GM12878 (cell line): ENCODE data around the gene VSTM2L. TPM values are rescaled to one million over a fixed set of nuclear protein-coding genes. Genes with fewer than 3 reads are reported as not detected.

Experiments used
- ATAC-seq: fragments of 200-7000 bp; cut with Tn5 transposase; 3 replicates; pipeline ENCODE4 v1.9.1; 2020; ENCODE audit warnings: mild to moderate bottlenecking, moderate library complexity
- BruUV-seq: library from RNA; stranded (reverse); fragments of 400-500 nt; replicated peaks from 2 replicates; lab custom pipeline; 2021; lab: Mats Ljungman, UMichigan
- CTCF ChIA-PET: fragments of 300-600 bp; sonication (Branson Sonifier 250); formaldehyde crosslinking; extraction: SDS; loops from one replicate; lab custom pipeline; 2021; ENCODE audit warnings: inconsistent platforms; lab: Yijun Ruan, JAX
- POLR2A ChIA-PET: fragments of 350-600 bp; formaldehyde crosslinking; extraction: SDS; loops from one replicate; lab custom pipeline; 2021; ENCODE audit warnings: inconsistent platforms; lab: Charles Lee
- RAD21 ChIA-PET: fragments of 300-600 bp; sonication (Branson Sonifier 250); formaldehyde crosslinking; loops from one replicate; lab custom pipeline; 2023; ENCODE audit warnings: antibody characterized with exemption; ENCODE audit not compliant: unreplicated experiment; lab: Charles Lee
- SMC1A ChIA-PET: fragments of 300-600 bp; sonication (Branson Sonifier 250); formaldehyde crosslinking; loops from one replicate; lab custom pipeline; 2023; ENCODE audit not compliant: unreplicated experiment, uncharacterized antibody; lab: Charles Lee
- DNase-seq: peaks from one replicate; pipeline ENCODE4 v3.0.0-alpha.2; 2011; ENCODE audit warnings: low read depth, low spot score
- FAIRE-seq: peaks from 3 replicates; lab custom pipeline; 2011; peaks lifted over from hg19 to GRCh38; lab: Jason Lieb, UNC
- H2AFZ ChIP-seq: 2 replicates; pipeline ENCODE4 v1.6.0; 2011; ENCODE audit warnings: low read depth, low read length, control low read depth; ENCODE audit not compliant: control insufficient read depth
- H3K27ac ChIP-seq: 2 replicates; pipeline ENCODE4 v1.5.1; 2011; ENCODE audit warnings: control low read depth; ENCODE audit not compliant: control insufficient read depth, insufficient read depth
- H3K27me3 ChIP-seq, 2 experiments: replicated peaks in 1 of 2; 2 replicates each; pipeline versions ENCODE4 v1.6.0 to v1.6.1; 2011; ENCODE audit warnings: low read length in 1 of 2; ENCODE audit not compliant: control insufficient read depth in 2 of 2, insufficient read depth in 2 of 2
- H3K36me3 ChIP-seq, 2 experiments: 2 replicates each; pipeline ENCODE4 v1.5.1; 2011; ENCODE audit warnings: low read length in 1 of 2; ENCODE audit not compliant: control insufficient read depth in 2 of 2, insufficient read depth in 2 of 2
- H3K4me1 ChIP-seq: 2 replicates; pipeline ENCODE4 v1.6.1; 2011; ENCODE audit warnings: mild to moderate bottlenecking, low read length, moderate library complexity, mixed read lengths; ENCODE audit not compliant: control insufficient read depth, insufficient read depth
- H3K4me2 ChIP-seq: 2 replicates; pipeline ENCODE4 v1.6.0; 2011; ENCODE audit warnings: control low read depth; ENCODE audit not compliant: control insufficient read depth, insufficient read depth
- H3K4me3 ChIP-seq: fragments of 200-600 bp; sonication (generic); 2 replicates; pipeline ENCODE4 v1.5.1; 2016
- H3K79me2 ChIP-seq: 2 replicates; pipeline ENCODE4 v1.6.0; 2011; ENCODE audit warnings: low read length; ENCODE audit not compliant: control insufficient read depth, insufficient read depth
- H3K9ac ChIP-seq: 2 replicates; pipeline ENCODE4 v1.8.0; 2011; ENCODE audit warnings: low read length, control low read depth, mixed read lengths; ENCODE audit not compliant: control insufficient read depth, insufficient read depth
- H3K9me3 ChIP-seq: replicated peaks from 3 replicates; pipeline ENCODE4 v1.5.1; 2011; ENCODE audit warnings: mild to moderate bottlenecking, low read length; ENCODE audit not compliant: control insufficient read depth, insufficient read depth
- H4K20me1 ChIP-seq: 2 replicates; pipeline ENCODE4 v1.6.0; 2011; ENCODE audit not compliant: control insufficient read depth, insufficient read depth
- ASH2L ChIP-seq: fragments of 300-600, 200-600 bp; sonication (generic); IDR thresholded peaks from 2 replicates; pipeline ENCODE4 v1.6.1; 2017; ENCODE audit warnings: low read depth, mild to moderate bottlenecking, borderline replicate concordance
- BCL3 ChIP-seq: IDR thresholded peaks from 2 replicates; pipeline ENCODE4 v1.6.1; 2011; ENCODE audit warnings: borderline replicate concordance, low read depth, mild to moderate bottlenecking, moderate library complexity, low read length; ENCODE audit not compliant: insufficient read depth, poor library complexity, severe bottlenecking
- DPF2 ChIP-seq: fragments of 450-650 bp; IDR thresholded peaks from 2 replicates; pipeline ENCODE4 v1.6.1; 2017; ENCODE audit warnings: mild to moderate bottlenecking
- MEF2A ChIP-seq: IDR thresholded peaks from 2 replicates; pipeline ENCODE4 v1.6.1; 2011; ENCODE audit warnings: low read depth, mild to moderate bottlenecking, low read length, moderate library complexity; ENCODE audit not compliant: insufficient read depth
- NRF1 ChIP-seq: conservative IDR thresholded peaks from 2 replicates; pipeline ENCODE4 v1.6.1; 2011; ENCODE audit warnings: mild to moderate bottlenecking, low read depth, low read length, improper control_type of control experiment
- TARDBP ChIP-seq: IDR thresholded peaks from 2 replicates; pipeline ENCODE4 v1.6.1; 2016; ENCODE audit warnings: borderline replicate concordance
- WGBS: methylation state at CpG from one replicate; pipeline ENCODE4 v1.1.6; 2016; ENCODE audit warnings: low lambda C conversion rate; ENCODE audit not compliant: insufficient replicate concordance, insufficient coverage; ENCODE audit errors: missing lambda C conversion rate; 5-methylcytosine and 5-hydroxymethylcytosine counted together
- in situ Hi-C: fragments of 300-500 bp; cut with MboI; formaldehyde crosslinking; loops from 9 replicates; pipeline ENCODE4 v1.14.3; 2018; ENCODE audit warnings: mixed read lengths
- intact Hi-C: fragments of 100-400 bp; cut with micrococcal nuclease; formaldehyde crosslinking; loops from one replicate; pipeline ENCODE4 v1.14.2; 2022; ENCODE audit not compliant: unreplicated experiment
- polyA plus RNA-seq, 11 experiments: library from polyadenylated mRNA; depleted of rRNA in 4 of 11; unstranded in 6 of 11; stranded (reverse) in 5 of 11; fragments of >200 nt; fragmentation: Nextera tagmentation in 4 of 11; fragmentation: Illumina TruSeq in 1 of 11; extraction: Ambion mirVana in 4 of 11; extraction: Trizol in 1 of 11; gene quantifications; 1 replicate in 1 of 11; 2 replicates in 10 of 11; pipeline versions ENCODE4 v1.2.1 to v1.2.3, GENCODE V29; 2011 to 2016; ENCODE audit warnings: inconsistent platforms in 2 of 11, missing spikeins in 2 of 11, low read depth in 1 of 11
- total RNA-seq, 4 experiments: library from RNA; depleted of rRNA in 3 of 4; stranded (reverse); fragments of >200 nt in 3 of 4; fragmentation: Illumina TruSeq in 1 of 4; extraction: Trizol in 1 of 4; gene quantifications; 2 replicates each; pipeline versions ENCODE4 v1.2.1 to v1.2.3, GENCODE V29; 2013 to 2021
- TF ChIP-seq, protein P1 (sequence below): fragments of 450-650 bp; IDR thresholded peaks from 2 replicates; pipeline ENCODE4 v1.6.1; 2016; ENCODE audit warnings: mild to moderate bottlenecking

VSTM2L gene
- total and polyA plus RNA-seq, 10 of the 15 experiments (the other 5 are each of a cell fraction or from before 2014, with no cell fraction given): 0.05 to 1.5 (median 0.63) TPM; not detected in 2

DNA sequence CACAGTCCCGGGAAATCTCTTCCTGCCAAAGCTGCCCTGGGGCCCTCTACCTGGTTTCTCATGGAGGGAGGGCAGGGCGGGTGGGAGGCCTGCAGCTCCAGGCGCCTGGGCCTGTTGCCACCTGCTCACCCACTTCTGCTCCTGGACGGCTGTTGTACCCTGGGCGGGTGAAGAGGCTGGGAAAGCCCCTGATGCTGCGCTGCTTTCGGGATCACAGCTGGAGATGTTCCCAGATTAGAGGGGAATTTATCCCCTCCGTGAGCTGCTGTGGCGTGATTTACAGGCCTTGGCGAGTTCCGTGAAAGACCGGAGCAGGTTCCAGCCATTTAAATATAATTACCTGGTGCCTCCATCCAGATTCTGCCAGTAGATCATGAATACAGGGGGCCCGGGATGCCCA, 12.3 kb upstream of the VSTM2L start:
- ChIA-PET RAD21 (interaction anchor here (1.1 to 1.5 kb wide), 2 partner anchors 101 to 330 kb away, joined by 3 read pairs; no protein-coding TSS in a partner anchor), CTCF (no interaction called here), POLR2A (no interaction called here), SMC1A (interaction anchor here (1.0 kb wide), 1 partner anchor 27 kb away, joined by 3 read pairs; no protein-coding TSS in a partner anchor)
- Histone ChIP-seq H3K9me3 (no peaks in the 10 kb centered on the region), H4K20me1 (no peaks in the 10 kb centered on the region), H2AFZ (no peak overlapping the region), H3K4me3 (no peak overlapping the region), H3K27ac (no peak overlapping the region), H3K27me3 (no peaks in the 10 kb centered on the region), H3K79me2 (no peaks in the 10 kb centered on the region), H3K4me1 (peaks cover 3% of the 10 kb centered on the region; the same call in 1 of the 2 replicates), H3K4me2 (no peak overlapping the region), H3K9ac (no peak overlapping the region), H3K36me3 (no peaks in the 10 kb centered on the region)
- WGBS: 64% methylated on average over 8 of the region's 13 CpGs
- in situ Hi-C loops (no loop called here), intact Hi-C loops (no loop called here)
- no peak for ATAC-seq
- no peak for DNase-seq
- TF ChIP-seq BCL3 (no peak), MEF2A (no peak), ASH2L (no peak), DPF2 (no peak), NRF1 (no peak), TARDBP (no peak)
- TF ChIP-seq, protein P1, sequence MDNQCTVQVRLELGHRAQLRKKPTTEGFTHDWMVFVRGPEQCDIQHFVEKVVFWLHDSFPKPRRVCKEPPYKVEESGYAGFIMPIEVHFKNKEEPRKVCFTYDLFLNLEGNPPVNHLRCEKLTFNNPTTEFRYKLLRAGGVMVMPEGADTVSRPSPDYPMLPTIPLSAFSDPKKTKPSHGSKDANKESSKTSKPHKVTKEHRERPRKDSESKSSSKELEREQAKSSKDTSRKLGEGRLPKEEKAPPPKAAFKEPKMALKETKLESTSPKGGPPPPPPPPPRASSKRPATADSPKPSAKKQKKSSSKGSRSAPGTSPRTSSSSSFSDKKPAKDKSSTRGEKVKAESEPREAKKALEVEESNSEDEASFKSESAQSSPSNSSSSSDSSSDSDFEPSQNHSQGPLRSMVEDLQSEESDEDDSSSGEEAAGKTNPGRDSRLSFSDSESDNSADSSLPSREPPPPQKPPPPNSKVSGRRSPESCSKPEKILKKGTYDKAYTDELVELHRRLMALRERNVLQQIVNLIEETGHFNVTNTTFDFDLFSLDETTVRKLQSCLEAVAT: no peak
- no TSS peak for BruUV-seq
- FAIRE-seq: no peak
